SK-N-SH treated with all-trans-retinoic acid at 6 μM for 48 hours (cell line): ENCODE data around the gene ITPRIPL2.
A peak's percentile ranks its signal among the peaks of the same experiment; 100 is the strongest.

Source experiments
- ATAC-seq: fragments of 200-7000 bp; cut with Tn5 transposase; 3 replicates; pipeline ENCODE4 v1.9.1; 2020; ENCODE audit warnings: mild to moderate bottlenecking, moderate library complexity
- ARNTL ChIP-seq: fragments of 450-650 bp; formaldehyde crosslinking; IDR thresholded peaks from 2 replicates; pipeline ENCODE4 v1.5.0; 2020; ENCODE audit warnings: low read depth, mild to moderate bottlenecking, moderate library complexity, borderline replicate concordance
- BACH2 ChIP-seq: fragments of 250-450 bp; sonication (Bioruptor Pico); IDR thresholded peaks from 2 replicates; pipeline ENCODE4 v1.9.0; 2021; ENCODE audit warnings: mild to moderate bottlenecking, borderline replicate concordance
- CSDC2 ChIP-seq: fragments of 250-450 bp; sonication (Bioruptor Pico); IDR thresholded peaks from 2 replicates; pipeline ENCODE4 v1.5.0; 2020; ENCODE audit warnings: mild to moderate bottlenecking, moderate library complexity
- ESRRG ChIP-seq: fragments of 250-450 bp; sonication (Bioruptor Pico); IDR thresholded peaks from 2 replicates; pipeline ENCODE4 v1.6.1; 2021; ENCODE audit warnings: mild to moderate bottlenecking
- GLIS3 ChIP-seq: fragments of 250-450 bp; sonication (Bioruptor Pico); IDR thresholded peaks from 2 replicates; pipeline ENCODE4 v1.5.0; 2020; ENCODE audit warnings: mild to moderate bottlenecking, moderate library complexity
- ISL1 ChIP-seq: fragments of 250-450 bp; sonication (Bioruptor Pico); IDR thresholded peaks from 2 replicates; pipeline ENCODE4 v2.1.2; 2022; ENCODE audit warnings: mild to moderate bottlenecking, moderate library complexity
- OSR1 ChIP-seq: fragments of 250-450 bp; sonication (Bioruptor Pico); IDR thresholded peaks from 2 replicates; pipeline ENCODE4 v1.8.0; 2022; ENCODE audit warnings: moderate library complexity, mild to moderate bottlenecking, inconsistent platforms
- PATZ1 ChIP-seq: fragments of 250-450 bp; sonication (Bioruptor Pico); IDR thresholded peaks from 2 replicates; pipeline ENCODE4 v1.8.0; 2020; ENCODE audit warnings: mild to moderate bottlenecking, moderate library complexity, borderline replicate concordance
- PPARA ChIP-seq: fragments of 250-450 bp; sonication (Bioruptor Pico); IDR thresholded peaks from 2 replicates; pipeline ENCODE4 v1.5.0; 2020; ENCODE audit warnings: mild to moderate bottlenecking, borderline replicate concordance
- RARB ChIP-seq: fragments of 250-450 bp; sonication (Bioruptor Pico); IDR thresholded peaks from 2 replicates; pipeline ENCODE4 v1.8.0; 2021; ENCODE audit warnings: mild to moderate bottlenecking, moderate library complexity
- SNAI2 ChIP-seq: fragments of 250-450 bp; sonication (Bioruptor Pico); IDR thresholded peaks from 2 replicates; pipeline ENCODE4 v1.5.0; 2020; ENCODE audit warnings: mild to moderate bottlenecking, moderate library complexity
- TCF4 ChIP-seq: fragments of 250-450 bp; sonication (Bioruptor Pico); IDR thresholded peaks from 2 replicates; pipeline ENCODE4 v1.8.0; 2021; ENCODE audit warnings: mild to moderate bottlenecking, moderate library complexity, borderline replicate concordance
- TOX ChIP-seq: fragments of 250-450 bp; sonication (Bioruptor Pico); IDR thresholded peaks from 2 replicates; pipeline ENCODE4 v1.8.0; 2021; ENCODE audit warnings: mild to moderate bottlenecking, moderate library complexity, borderline replicate concordance
- TSHZ2 ChIP-seq: fragments of 250-450 bp; sonication (Bioruptor Pico); IDR thresholded peaks from 2 replicates; pipeline ENCODE4 v1.5.0; 2020; ENCODE audit warnings: mild to moderate bottlenecking, moderate library complexity
- ZFP3 ChIP-seq: fragments of 250-450 bp; sonication (Bioruptor Pico); IDR thresholded peaks from 2 replicates; pipeline ENCODE4 v1.5.0; 2020; ENCODE audit warnings: mild to moderate bottlenecking, moderate library complexity
- ZFP30 ChIP-seq: fragments of 450-650 bp; formaldehyde crosslinking; IDR thresholded peaks from 2 replicates; pipeline ENCODE4 v1.5.0; 2022; ENCODE audit warnings: mild to moderate bottlenecking, moderate library complexity
- ZNF565 ChIP-seq: fragments of 450-650 bp; formaldehyde crosslinking; conservative IDR thresholded peaks from 2 replicates; pipeline ENCODE4 v1.5.0; 2020; ENCODE audit warnings: low read depth, mild to moderate bottlenecking, moderate library complexity
- ZNF70 ChIP-seq: fragments of 450-650 bp; formaldehyde crosslinking; IDR thresholded peaks from 2 replicates; pipeline ENCODE4 v1.5.0; 2020; ENCODE audit warnings: mild to moderate bottlenecking, moderate library complexity
- ZNF8 ChIP-seq: fragments of 450-650 bp; formaldehyde crosslinking; IDR thresholded peaks from 2 replicates; pipeline ENCODE4 v1.5.0; 2020; ENCODE audit warnings: mild to moderate bottlenecking, moderate library complexity
- TF ChIP-seq, protein P1 (sequence below): fragments of 250-450 bp; sonication (Bioruptor Pico); IDR thresholded peaks from 2 replicates; pipeline ENCODE4 v1.5.1; 2021; ENCODE audit warnings: mild to moderate bottlenecking, moderate library complexity
- TF ChIP-seq, protein P2 (sequence below): fragments of 250-450 bp; sonication (Bioruptor Pico); IDR thresholded peaks from 2 replicates; pipeline ENCODE4 v1.5.1; 2020; ENCODE audit warnings: low read depth, mild to moderate bottlenecking, moderate library complexity

Gene ITPRIPL2

GRCh38 chr16:19116711-19117449 is 3.1 kb downstream of the ITPRIPL2 start:
- no peak for ATAC-seq
- TF ChIP-seq PATZ1 (CRISPR knock-in tag) (no peak), ESRRG (CRISPR knock-in tag) (no peak), TSHZ2 (CRISPR knock-in tag) (no peak), TCF4 (CRISPR knock-in tag) (no peak), ZNF70 (CRISPR knock-in tag) (no peak)

DNA sequence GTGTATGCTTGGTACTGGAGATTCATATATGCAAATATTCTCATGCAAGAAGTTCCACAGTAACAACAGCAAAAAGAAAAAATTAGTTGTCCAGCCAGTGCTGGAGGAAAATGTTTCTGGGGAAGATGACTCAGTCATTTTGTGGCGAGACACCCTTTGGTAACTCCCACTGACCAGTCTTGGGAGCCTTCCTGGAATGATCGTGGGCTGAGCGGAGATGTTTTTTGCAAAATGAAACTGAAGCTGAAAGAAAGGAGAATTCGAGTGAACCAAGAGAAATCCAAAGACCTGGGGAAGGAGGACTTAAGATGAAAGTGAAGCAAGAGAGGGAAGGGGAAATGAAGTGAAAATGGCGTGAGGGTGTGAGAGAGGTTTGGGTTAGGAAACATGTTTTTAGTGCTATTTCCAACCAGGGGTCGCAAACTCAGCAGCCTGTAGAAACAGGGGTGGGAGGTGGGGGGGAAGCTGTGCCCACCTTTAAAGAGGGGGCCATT is 5.2 kb downstream of the ITPRIPL2 start:
- TF ChIP-seq OSR1 (CRISPR knock-in tag) = no peak
- TF ChIP-seq PPARA (CRISPR knock-in tag) = no peak
- TF ChIP-seq TOX (CRISPR knock-in tag) = 0 out of 2 replicates have a peak, but pooled peaks have one; percentile 25
- ATAC-seq = peak; percentile 86

DNA sequence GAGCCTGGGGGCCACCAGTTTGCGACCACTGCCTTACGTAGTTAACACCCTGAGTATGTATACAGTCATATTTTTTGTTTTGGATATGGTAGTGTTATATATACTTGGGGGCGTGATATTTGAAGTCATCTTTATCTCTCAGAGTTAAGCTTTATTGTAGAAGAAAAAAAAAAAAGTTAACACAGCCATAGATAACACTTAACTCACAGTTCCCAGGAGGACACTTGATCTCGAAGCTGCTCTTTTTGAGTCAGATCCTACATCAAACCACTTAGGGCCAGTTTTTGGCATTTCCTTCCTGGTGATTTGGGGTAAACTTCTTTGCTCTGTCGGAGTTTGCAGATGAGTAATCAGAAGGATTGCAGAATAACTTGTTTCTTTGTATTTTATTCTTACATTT is 5.8 kb downstream of the ITPRIPL2 start:
- peak; percentile 44 for ATAC-seq
- no peak for TF ChIP-seq BACH2 (CRISPR knock-in tag)
- TF ChIP-seq PPARA (CRISPR knock-in tag) = no peak
- TF ChIP-seq, protein P1, sequence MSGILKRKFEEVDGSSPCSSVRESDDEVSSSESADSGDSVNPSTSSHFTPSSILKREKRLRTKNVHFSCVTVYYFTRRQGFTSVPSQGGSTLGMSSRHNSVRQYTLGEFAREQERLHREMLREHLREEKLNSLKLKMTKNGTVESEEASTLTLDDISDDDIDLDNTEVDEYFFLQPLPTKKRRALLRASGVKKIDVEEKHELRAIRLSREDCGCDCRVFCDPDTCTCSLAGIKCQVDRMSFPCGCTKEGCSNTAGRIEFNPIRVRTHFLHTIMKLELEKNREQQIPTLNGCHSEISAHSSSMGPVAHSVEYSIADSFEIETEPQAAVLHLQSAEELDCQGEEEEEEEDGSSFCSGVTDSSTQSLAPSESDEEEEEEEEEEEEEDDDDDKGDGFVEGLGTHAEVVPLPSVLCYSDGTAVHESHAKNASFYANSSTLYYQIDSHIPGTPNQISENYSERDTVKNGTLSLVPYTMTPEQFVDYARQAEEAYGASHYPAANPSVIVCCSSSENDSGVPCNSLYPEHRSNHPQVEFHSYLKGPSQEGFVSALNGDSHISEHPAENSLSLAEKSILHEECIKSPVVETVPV = no peak
- no peak for TF ChIP-seq PATZ1 (CRISPR knock-in tag)
- no peak for TF ChIP-seq ZFP30 (CRISPR knock-in tag)
- TF ChIP-seq, protein P2, sequence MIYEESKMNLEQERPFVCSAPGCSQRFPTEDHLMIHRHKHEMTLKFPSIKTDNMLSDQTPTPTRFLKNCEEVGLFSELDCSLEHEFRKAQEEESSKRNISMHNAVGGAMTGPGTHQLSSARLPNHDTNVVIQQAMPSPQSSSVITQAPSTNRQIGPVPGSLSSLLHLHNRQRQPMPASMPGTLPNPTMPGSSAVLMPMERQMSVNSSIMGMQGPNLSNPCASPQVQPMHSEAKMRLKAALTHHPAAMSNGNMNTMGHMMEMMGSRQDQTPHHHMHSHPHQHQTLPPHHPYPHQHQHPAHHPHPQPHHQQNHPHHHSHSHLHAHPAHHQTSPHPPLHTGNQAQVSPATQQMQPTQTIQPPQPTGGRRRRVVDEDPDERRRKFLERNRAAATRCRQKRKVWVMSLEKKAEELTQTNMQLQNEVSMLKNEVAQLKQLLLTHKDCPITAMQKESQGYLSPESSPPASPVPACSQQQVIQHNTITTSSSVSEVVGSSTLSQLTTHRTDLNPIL (CRISPR knock-in tag) = no peak
- TF ChIP-seq TCF4 (CRISPR knock-in tag) = no peak
- no peak for TF ChIP-seq GLIS3 (CRISPR knock-in tag)
- no peak for TF ChIP-seq ZFP3
- TF ChIP-seq ZNF565 = no peak
- TF ChIP-seq ESRRG (CRISPR knock-in tag) = no peak
- no peak for TF ChIP-seq SNAI2 (CRISPR knock-in tag)
- no peak for TF ChIP-seq TOX (CRISPR knock-in tag)
- no peak for TF ChIP-seq CSDC2 (CRISPR knock-in tag)
- no peak for TF ChIP-seq ZNF8 (CRISPR knock-in tag)
- TF ChIP-seq ZNF70 (CRISPR knock-in tag) = no peak
- no peak for TF ChIP-seq ISL1
- TF ChIP-seq OSR1 (CRISPR knock-in tag) = no peak
- TF ChIP-seq RARB (CRISPR knock-in tag) = no peak
- no peak for TF ChIP-seq ARNTL (CRISPR knock-in tag)
- TF ChIP-seq, all 23 proteins: peak for 0
